ENCODE results near the gene TIMM13. TPM values are rescaled to one million over a fixed set of nuclear protein-coding genes. Genes with fewer than 3 reads are reported as not detected.

Gene TIMM13
- total and polyA plus RNA-seq, 10 of the 15 experiments (the other 5 are each of a cell fraction or from before 2014, with no cell fraction given): 9.9 to 205 (median 63.6) TPM

GRCh38 chr19:2423915-2424685 is 3.3 kb downstream of the TIMM13 start:
- ChIA-PET POLR2A (interaction anchor here (0.6 kb wide), 1 partner anchor 1211 kb away, joined by 3 read pairs; no protein-coding TSS in a partner anchor), SMC1A (ENCODE audit: uncharacterized antibody, unreplicated experiment) (no interaction called here), CTCF (no interaction called here), RAD21 (ENCODE audit: unreplicated experiment) (interaction anchor here (0.6 kb wide), 1 partner anchor 246 kb away, joined by 3 read pairs; no protein-coding TSS in a partner anchor)
- ATAC-seq (no peak), FAIRE-seq (no peak), DNase-seq (ENCODE audit: low read depth, low spot score) (no peak)
- in situ Hi-C loops (cut with MboI): no loop called here
- intact Hi-C loops (cut with micrococcal nuclease; ENCODE audit: unreplicated experiment): no loop called here
- TF ChIP-seq MEF2B (IDR thresholded peaks at IDR 0.05; ENCODE audit: partially characterized antibody, poor library complexity, severe bottlenecking) (no peak), YY1 (IDR thresholded peaks at IDR 0.05; ENCODE audit: low read depth, low read length) (no peak), ZNF622 (IDR thresholded peaks at IDR 0.05) (no peak), CREM (IDR thresholded peaks at IDR 0.05; ENCODE audit: low read depth) (no peak), EP300 (IDR thresholded peaks at IDR 0.05; ENCODE audit: borderline replicate concordance in 1 of 2, control insufficient read depth in 1 of 2, low read depth in 2 of 2, low read length in 2 of 2) (no peak), REST (IDR thresholded peaks at IDR 0.05; ENCODE audit: low read depth, low read length) (no peak), PBX3 (IDR thresholded peaks at IDR 0.05; ENCODE audit: insufficient replicate concordance, low read depth, low read length) (no peak), CTCF (IDR thresholded peaks at IDR 0.05 in 2 of 3, conservative IDR thresholded peaks at IDR 0.05 in 1 of 3; ENCODE audit: control insufficient read depth in 2 of 3, extremely low read depth in 1 of 3, insufficient read depth in 1 of 3, low read depth in 3 of 3, low read length in 3 of 3) (no peak), SUPT20H (IDR thresholded peaks at IDR 0.05; ENCODE audit: borderline replicate concordance, control insufficient read depth, low read depth, low read length) (no peak), PAX5 (IDR thresholded peaks at IDR 0.05; ENCODE audit: borderline replicate concordance, low read depth, low read length) (no peak), ZSCAN29 (IDR thresholded peaks at IDR 0.05) (no peak), EGR1 (IDR thresholded peaks at IDR 0.05; ENCODE audit: borderline replicate concordance in 1 of 2, low read depth in 2 of 2, low read length in 2 of 2) (no peak), RBBP5 (conservative IDR thresholded peaks at IDR 0.05) (no peak)
- Histone ChIP-seq H3K79me2 (ENCODE audit: control insufficient read depth, insufficient read depth, low read length) (peaks cover 22% of the 10 kb centered on the region), H3K36me3 (ENCODE audit: control insufficient read depth in 2 of 2, insufficient read depth in 2 of 2, low read length in 1 of 2) (peaks cover 0 to 5% of the 10 kb centered on the region in 2 experiments; a peak in 2 of 4 replicates), H3K4me3 (no peak overlapping the region), H3K27ac (ENCODE audit: control insufficient read depth, insufficient read depth) (no peak overlapping the region), H2AFZ (ENCODE audit: control insufficient read depth, low read depth, low read length) (no peak overlapping the region), H3K4me1 (ENCODE audit: control insufficient read depth, insufficient read depth, low read length) (peaks cover 11% of the 10 kb centered on the region), H3K27me3 (replicated peaks in 1 of 2; ENCODE audit: control insufficient read depth in 2 of 2, insufficient read depth in 2 of 2, low read length in 1 of 2) (no peaks in the 10 kb centered on the region), H4K20me1 (ENCODE audit: control insufficient read depth, insufficient read depth) (no peaks in the 10 kb centered on the region; the same call in 1 of the 2 replicates), H3K9me3 (replicated peaks; ENCODE audit: control insufficient read depth, insufficient read depth, low read length) (no peaks in the 10 kb centered on the region), H3K4me2 (ENCODE audit: control insufficient read depth, insufficient read depth) (no peak overlapping the region), H3K9ac (ENCODE audit: control insufficient read depth, insufficient read depth, low read length) (no peak overlapping the region)
- no TSS peak for BruUV-seq (replicated peaks)
- WGBS (ENCODE audit: insufficient coverage, insufficient replicate concordance, low lambda C conversion rate, missing lambda C conversion rate): 96% methylated on average over 33 of the region's 46 CpGs
